C4-2B (cell line): ENCODE results near the gene KRTAP21-2.

Experiments used
- ZFX ChIP-seq: fragments of 450-650 bp; IDR thresholded peaks from 2 replicates; pipeline ENCODE4 v1.6.1; 2017
- TF ChIP-seq, protein P1 (sequence below): fragments of 450-650 bp; conservative IDR thresholded peaks from 2 replicates; pipeline ENCODE4 v1.5.1; 2017; ENCODE audit warnings: mild to moderate bottlenecking

DNA sequence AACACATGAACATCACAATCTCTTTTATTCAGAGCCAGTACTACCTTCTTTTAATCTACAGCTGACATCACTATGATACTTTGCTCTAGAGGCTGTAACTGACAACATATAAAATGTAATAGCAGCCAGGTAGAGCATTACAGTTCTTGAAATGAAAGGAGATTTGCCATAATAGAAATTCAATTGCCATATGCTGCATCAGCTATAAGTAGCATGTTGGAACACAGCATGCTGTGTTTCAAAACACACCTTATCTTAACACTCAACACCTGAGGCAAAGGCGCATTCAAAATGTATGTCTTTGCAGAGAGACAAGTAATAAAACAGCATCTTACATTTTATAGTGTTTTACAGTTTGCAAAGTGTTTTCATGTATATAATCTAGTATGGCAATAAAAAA is 32.2 kb upstream of the KRTAP21-2 start:
- TF ChIP-seq, protein P1, sequence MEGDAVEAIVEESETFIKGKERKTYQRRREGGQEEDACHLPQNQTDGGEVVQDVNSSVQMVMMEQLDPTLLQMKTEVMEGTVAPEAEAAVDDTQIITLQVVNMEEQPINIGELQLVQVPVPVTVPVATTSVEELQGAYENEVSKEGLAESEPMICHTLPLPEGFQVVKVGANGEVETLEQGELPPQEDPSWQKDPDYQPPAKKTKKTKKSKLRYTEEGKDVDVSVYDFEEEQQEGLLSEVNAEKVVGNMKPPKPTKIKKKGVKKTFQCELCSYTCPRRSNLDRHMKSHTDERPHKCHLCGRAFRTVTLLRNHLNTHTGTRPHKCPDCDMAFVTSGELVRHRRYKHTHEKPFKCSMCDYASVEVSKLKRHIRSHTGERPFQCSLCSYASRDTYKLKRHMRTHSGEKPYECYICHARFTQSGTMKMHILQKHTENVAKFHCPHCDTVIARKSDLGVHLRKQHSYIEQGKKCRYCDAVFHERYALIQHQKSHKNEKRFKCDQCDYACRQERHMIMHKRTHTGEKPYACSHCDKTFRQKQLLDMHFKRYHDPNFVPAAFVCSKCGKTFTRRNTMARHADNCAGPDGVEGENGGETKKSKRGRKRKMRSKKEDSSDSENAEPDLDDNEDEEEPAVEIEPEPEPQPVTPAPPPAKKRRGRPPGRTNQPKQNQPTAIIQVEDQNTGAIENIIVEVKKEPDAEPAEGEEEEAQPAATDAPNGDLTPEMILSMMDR, result no peak
- no peak for TF ChIP-seq ZFX
